ENCODE results near the gene SPINDOC. TPM values are rescaled to one million over a fixed set of nuclear protein-coding genes. Genes with fewer than 3 reads are reported as not detected.

SPINDOC gene
- total RNA-seq, 1 donor from 2014 or later: 61.6 TPM

GRCh38 chr11:63845911-63846310 lies 32.7 kb downstream of the SPINDOC start:
- peaks cover 46% of the 10 kb centered on the region for H3K4me1 Mint-ChIP-seq (ENCODE audit: unreplicated experiment)
- no peak overlapping the region for H3K4me3 Mint-ChIP-seq
- H3K9me3 Mint-ChIP-seq: no peaks in the 10 kb centered on the region
- no peak for TF ChIP-seq CTCF (conservative IDR thresholded peaks at IDR 0.05)
- peak overlapping the region; percentile 75 for H3K27ac Mint-ChIP-seq
- no peaks in the 10 kb centered on the region for H3K27me3 Mint-ChIP-seq
- no peak for DNase-seq (ENCODE audit: extremely low spot score, unreplicated experiment)
- peaks cover 9% of the 10 kb centered on the region for H3K36me3 Mint-ChIP-seq

GRCh38 chr11:63846897-63847296 lies 33.6 kb downstream of the SPINDOC start:
- H3K4me3 Mint-ChIP-seq: peak overlapping the region; percentile 48
- TF ChIP-seq CTCF (conservative IDR thresholded peaks at IDR 0.05): no peak
- H3K27ac Mint-ChIP-seq: peak overlapping the region; percentile 92
- peaks cover 11% of the 10 kb centered on the region for H3K36me3 Mint-ChIP-seq
- no peaks in the 10 kb centered on the region for H3K9me3 Mint-ChIP-seq
- DNase-seq (ENCODE audit: extremely low spot score, unreplicated experiment): no peak
- H3K27me3 Mint-ChIP-seq: no peaks in the 10 kb centered on the region
- peaks cover 45% of the 10 kb centered on the region for H3K4me1 Mint-ChIP-seq (ENCODE audit: unreplicated experiment)

GRCh38 chr11:63847363-63847762 lies 34.1 kb downstream of the SPINDOC start:
- no peak for TF ChIP-seq CTCF (conservative IDR thresholded peaks at IDR 0.05)
- H3K4me1 Mint-ChIP-seq (ENCODE audit: unreplicated experiment): peaks cover 44% of the 10 kb centered on the region
- DNase-seq (ENCODE audit: extremely low spot score, unreplicated experiment): no peak
- peak overlapping the region; percentile 92 for H3K27ac Mint-ChIP-seq
- peak overlapping the region; percentile 48 for H3K4me3 Mint-ChIP-seq
- H3K27me3 Mint-ChIP-seq: no peaks in the 10 kb centered on the region
- no peaks in the 10 kb centered on the region for H3K9me3 Mint-ChIP-seq
- peaks cover 10% of the 10 kb centered on the region for H3K36me3 Mint-ChIP-seq

- H3K4me3 Mint-ChIP-seq: no peak overlapping the region
- DNase-seq (ENCODE audit: extremely low spot score, unreplicated experiment): no peak
- peaks cover 9% of the 10 kb centered on the region for H3K36me3 Mint-ChIP-seq
- no peak for TF ChIP-seq CTCF (conservative IDR thresholded peaks at IDR 0.05)
- H3K9me3 Mint-ChIP-seq: no peaks in the 10 kb centered on the region
- no peaks in the 10 kb centered on the region for H3K27me3 Mint-ChIP-seq
- peaks cover 30% of the 10 kb centered on the region for H3K4me1 Mint-ChIP-seq (ENCODE audit: unreplicated experiment)
- H3K27ac Mint-ChIP-seq: peak overlapping the region; percentile 37
Measured at GRCh38 chr11:63849691-63850090, 36.4 kb downstream of the SPINDOC start.

GRCh38 chr11:63850920-63851319 lies 37.7 kb downstream of the SPINDOC start:
- Mint-ChIP-seq H3K36me3 (peaks cover 13% of the 10 kb centered on the region), H3K27me3 (no peaks in the 10 kb centered on the region), H3K27ac (peak overlapping the region; percentile 76), H3K4me3 (peak overlapping the region; percentile 23), H3K4me1 (ENCODE audit: unreplicated experiment) (peaks cover 26% of the 10 kb centered on the region), H3K9me3 (no peaks in the 10 kb centered on the region)
- no peak for TF ChIP-seq CTCF (conservative IDR thresholded peaks at IDR 0.05)
- no peak for DNase-seq (ENCODE audit: extremely low spot score, unreplicated experiment)

- H3K4me3 Mint-ChIP-seq: peak overlapping the region; percentile 23
- H3K36me3 Mint-ChIP-seq: peaks cover 13% of the 10 kb centered on the region
- peak overlapping the region; percentile 76 for H3K27ac Mint-ChIP-seq
- no peak for TF ChIP-seq CTCF (conservative IDR thresholded peaks at IDR 0.05)
- H3K9me3 Mint-ChIP-seq: no peaks in the 10 kb centered on the region
- no peaks in the 10 kb centered on the region for H3K27me3 Mint-ChIP-seq
- H3K4me1 Mint-ChIP-seq (ENCODE audit: unreplicated experiment): peaks cover 26% of the 10 kb centered on the region
- no peak for DNase-seq (ENCODE audit: extremely low spot score, unreplicated experiment)
Measured at GRCh38 chr11:63851364-63851763, 38.1 kb downstream of the SPINDOC start.

All from type B pancreatic cell (in vitro differentiated cells).